H1 (cell line): ENCODE data around the gene OXNAD1.

Experiments
- ATF2 ChIP-seq: IDR thresholded peaks from 2 replicates; pipeline ENCODE4 v1.6.1; 2012; ENCODE audit warnings: low read length, inconsistent platforms
- CEBPB ChIP-seq: IDR thresholded peaks from 2 replicates; pipeline ENCODE4 v1.6.1; 2012; ENCODE audit warnings: low read depth, low read length
- CREB1 ChIP-seq: IDR thresholded peaks from 2 replicates; pipeline ENCODE4 v1.6.1; 2012; ENCODE audit warnings: inconsistent platforms
- CTCF ChIP-seq, 3 experiments: IDR thresholded peaks; 1 replicate in 2 of 3; 2 replicates in 1 of 3; pipeline versions ENCODE4 v1.5.1 to v1.6.1; 2011; ENCODE audit warnings: low read length in 3 of 3, mild to moderate bottlenecking in 3 of 3, inconsistent platforms in 2 of 3, low read depth in 1 of 3, moderate library complexity in 1 of 3; ENCODE audit not compliant: insufficient read depth in 1 of 3; ENCODE audit errors: control extremely low read depth in 1 of 3
- EZH2 ChIP-seq: fragments of 200-600 bp; sonication (generic); IDR thresholded peaks from 2 replicates; pipeline ENCODE4 v1.7.1; 2012; ENCODE audit warnings: low read depth, mild to moderate bottlenecking, moderate library complexity, low read length, inconsistent platforms; ENCODE audit not compliant: severe bottlenecking
- FOSL1 ChIP-seq: IDR thresholded peaks from 2 replicates; pipeline ENCODE4 v1.6.1; 2011; ENCODE audit warnings: mild to moderate bottlenecking, low read depth, low read length, moderate library complexity; ENCODE audit not compliant: insufficient read depth
- HDAC6 ChIP-seq: IDR thresholded peaks from one replicate; pipeline ENCODE4 v1.7.1; 2012; ENCODE audit warnings: low read depth, mild to moderate bottlenecking, inconsistent platforms, low read length, moderate library complexity
- POLR2AphosphoS5 ChIP-seq: IDR thresholded peaks from 2 replicates; pipeline ENCODE4 v1.6.1; 2011; ENCODE audit warnings: low read depth, low read length
- RFX5 ChIP-seq: IDR thresholded peaks from 2 replicates; pipeline ENCODE4 v1.6.1; 2011; ENCODE audit warnings: low read depth, low read length, improper control_type of control experiment, borderline replicate concordance

- no peak for TF ChIP-seq EZH2
- no peak for TF ChIP-seq HDAC6
- no peak for TF ChIP-seq CTCF (IDR thresholded peaks at IDR 0.05; ENCODE audit: control extremely low read depth in 1 of 3, insufficient read depth in 1 of 3, low read depth in 1 of 3, low read length in 3 of 3)
- no peak for TF ChIP-seq RFX5
- TF ChIP-seq FOSL1 = no peak
- no peak for TF ChIP-seq CEBPB
- no peak for TF ChIP-seq CREB1
- no peak for TF ChIP-seq POLR2AphosphoS5
- no peak for TF ChIP-seq ATF2
These were observed 45.2 kb upstream of the OXNAD1 start for GRCh38 chr3:16219777-16220176.
